HepG2 (cell line): ENCODE measurements around the gene CTIF. TPM values are rescaled to one million over a fixed set of nuclear protein-coding genes. Genes with fewer than 3 reads are reported as not detected.

Experiments used
- ATAC-seq: fragments of 200-7000 bp; cut with Tn5 transposase; 3 replicates; pipeline ENCODE4 v1.9.1; 2020; ENCODE audit warnings: mild to moderate bottlenecking, moderate library complexity
- BruUV-seq: library from RNA; stranded (reverse); fragments of 400-500 nt; replicated peaks from 2 replicates; lab custom pipeline; 2021; lab: Mats Ljungman, UMichigan
- CTCF ChIA-PET: fragments of 300-600 bp; formaldehyde crosslinking; extraction: SDS; loops from one replicate; lab custom pipeline; 2021; ENCODE audit warnings: low total read pairs, inconsistent platforms, low intra/inter-chr PET ratio; lab: Yijun Ruan, JAX
- POLR2A ChIA-PET: fragments of 350-600 bp; sonication (Branson Sonifier 250); formaldehyde crosslinking; loops from one replicate; lab custom pipeline; 2020; ENCODE audit warnings: antibody characterized with exemption, inconsistent platforms; lab: Yijun Ruan, JAX
- DNase-seq: peaks from one replicate; pipeline ENCODE4 v3.0.0-alpha.2; 2015; ENCODE audit warnings: low spot score
- FAIRE-seq: peaks from 3 replicates; lab custom pipeline; 2011; peaks lifted over from hg19 to GRCh38; lab: Jason Lieb, UNC
- H2AFZ ChIP-seq: one replicate; pipeline ENCODE4 v1.6.1; 2011; ENCODE audit warnings: low read length, inconsistent platforms
- H3K27ac ChIP-seq: fragments of 300-600 bp; 3 replicates; pipeline ENCODE4 v1.8.0; 2011; ENCODE audit warnings: mixed run types, mild to moderate bottlenecking, mixed read lengths, low read length, inconsistent platforms; ENCODE audit not compliant: insufficient read depth; ENCODE audit errors: extremely low read length
- H3K27me3 ChIP-seq, 2 experiments: fragments of 200-600 bp in 1 of 2; 2 replicates in 1 of 2; 3 replicates in 1 of 2; pipeline versions ENCODE4 v1.6.0 to v1.8.0; 2011; ENCODE audit warnings: low read length in 2 of 2, mild to moderate bottlenecking in 2 of 2, moderate library complexity in 2 of 2, inconsistent platforms in 1 of 2; ENCODE audit not compliant: insufficient read depth in 2 of 2, control insufficient read depth in 1 of 2
- H3K36me3 ChIP-seq, 2 experiments: fragments of 200-600 bp in 1 of 2; replicated peaks in 1 of 2; 2 replicates in 1 of 2; 3 replicates in 1 of 2; pipeline versions ENCODE4 v1.5.1 to v1.8.0; 2011; ENCODE audit warnings: low read length in 2 of 2, inconsistent platforms in 1 of 2; ENCODE audit not compliant: insufficient read depth in 2 of 2, control insufficient read depth in 1 of 2
- H3K4me1 ChIP-seq: 2 replicates; pipeline ENCODE4 v1.5.1; 2012; ENCODE audit warnings: low read length, inconsistent platforms; ENCODE audit not compliant: insufficient read depth
- H3K4me2 ChIP-seq: 2 replicates; pipeline ENCODE4 v1.6.0; 2011; ENCODE audit warnings: low read depth, low read length, inconsistent platforms
- H3K4me3 ChIP-seq, 3 experiments: fragments of 200-600 bp in 1 of 3; sonication (generic), shearing (Covaris generic) in 1 of 3; replicated peaks in 1 of 3; 2 replicates each; pipeline ENCODE4 v1.5.1; 2011 to 2016; ENCODE audit warnings: low read length in 3 of 3, inconsistent platforms in 2 of 3, low read depth in 2 of 3, mild to moderate bottlenecking in 2 of 3, control low read depth in 1 of 3, mixed read lengths in 1 of 3; ENCODE audit not compliant: insufficient read depth in 1 of 3
- H3K79me2 ChIP-seq: one replicate; pipeline ENCODE4 v1.6.1; 2011; ENCODE audit warnings: low read length, inconsistent platforms; ENCODE audit not compliant: insufficient read depth
- H3K9ac ChIP-seq: 2 replicates; pipeline ENCODE4 v1.6.0; 2011; ENCODE audit warnings: mild to moderate bottlenecking, low read depth, low read length, inconsistent platforms; ENCODE audit not compliant: insufficient read depth
- H3K9me3 ChIP-seq: 2 replicates; pipeline ENCODE4 v1.5.1; 2012; ENCODE audit warnings: mild to moderate bottlenecking, low read length
- H4K20me1 ChIP-seq: 2 replicates; pipeline ENCODE4 v1.6.0; 2011; ENCODE audit warnings: inconsistent platforms, mild to moderate bottlenecking, low read length, moderate library complexity; ENCODE audit not compliant: insufficient read depth
- ZNF383 ChIP-seq: sonication (generic); formaldehyde crosslinking; IDR thresholded peaks from 2 replicates; pipeline ENCODE4 v1.4.0; 2020; ENCODE audit warnings: missing genetic modification reagents, mild to moderate bottlenecking, borderline replicate concordance
- WGBS: methylation state at CpG from one replicate; pipeline ENCODE4 v1.1.6; 2017; ENCODE audit warnings: low lambda C conversion rate; 5-methylcytosine and 5-hydroxymethylcytosine counted together
- in situ Hi-C: cut with HindIII; loops from 2 replicates; pipeline ENCODE4 v1.10.0; 2017; ENCODE audit warnings: low pct_unique_long_range_greater_than_20kb; ENCODE audit not compliant: extremely low pct_ligation_motif_present
- intact Hi-C: fragments of 100-400 bp; cut with micrococcal nuclease; formaldehyde crosslinking; loops from one replicate; pipeline ENCODE4 v1.10.0; 2022; ENCODE audit not compliant: unreplicated experiment
- polyA plus RNA-seq, 8 experiments: library from polyadenylated mRNA; depleted of rRNA in 3 of 8; stranded (reverse) in 7 of 8; unstranded in 1 of 8; fragments of >200 nt; fragmentation: Illumina TruSeq in 4 of 8; extraction: Trizol in 4 of 8; gene quantifications; 2 replicates each; pipeline versions ENCODE4 v1.2.1 to v1.2.3, GENCODE V29; 2011 to 2016; ENCODE audit warnings: low read depth in 4 of 8, missing spikeins in 1 of 8, mixed read lengths in 1 of 8; ENCODE audit not compliant: insufficient read depth in 1 of 8
- total RNA-seq, 5 experiments: library from RNA; depleted of rRNA; stranded (reverse); fragments of >200 nt; fragmentation: Illumina TruSeq; extraction: Trizol; gene quantifications; 2 replicates each; pipeline ENCODE4 v1.2.3, GENCODE V29; 2016; ENCODE audit warnings: low read depth in 1 of 5
- TF ChIP-seq, protein P1 (sequence below): sonication (generic); formaldehyde crosslinking; IDR thresholded peaks from 2 replicates; pipeline ENCODE4 v1.8.1; 2023; ENCODE audit warnings: missing genetic modification reagents, inconsistent platforms, borderline replicate concordance
- TF ChIP-seq, protein P2 (sequence below): sonication (generic); formaldehyde crosslinking; IDR thresholded peaks from 2 replicates; pipeline ENCODE4 v1.4.0; 2020; ENCODE audit warnings: mild to moderate bottlenecking, missing genetic modification reagents

The CTIF gene
- total and polyA plus RNA-seq, 2 of the 13 experiments (the other 11 are each of a cell fraction or from before 2014, with no cell fraction given) = 18.2 to 28.0 TPM

DNA sequence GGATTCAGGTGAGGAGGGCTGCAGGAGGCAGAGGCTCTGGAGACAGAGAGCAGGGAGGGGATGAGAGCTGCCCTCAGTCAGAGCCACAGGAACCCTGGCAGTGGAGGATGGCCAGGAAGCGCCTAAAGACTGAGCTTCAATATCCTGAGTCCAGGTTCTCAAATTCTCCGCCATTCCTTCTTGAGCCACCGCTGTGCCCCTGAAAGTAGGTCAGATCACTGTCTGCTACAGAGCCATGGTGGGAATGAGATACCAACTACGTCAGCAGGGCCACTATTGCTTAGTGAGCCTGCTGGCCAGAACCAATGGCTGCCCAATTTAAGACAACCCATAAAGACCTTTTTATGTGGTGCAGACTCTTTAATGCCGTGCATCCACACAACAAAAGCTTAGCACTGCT is 155.5 kb downstream of the CTIF start (continued):
- TF ChIP-seq, protein P1, sequence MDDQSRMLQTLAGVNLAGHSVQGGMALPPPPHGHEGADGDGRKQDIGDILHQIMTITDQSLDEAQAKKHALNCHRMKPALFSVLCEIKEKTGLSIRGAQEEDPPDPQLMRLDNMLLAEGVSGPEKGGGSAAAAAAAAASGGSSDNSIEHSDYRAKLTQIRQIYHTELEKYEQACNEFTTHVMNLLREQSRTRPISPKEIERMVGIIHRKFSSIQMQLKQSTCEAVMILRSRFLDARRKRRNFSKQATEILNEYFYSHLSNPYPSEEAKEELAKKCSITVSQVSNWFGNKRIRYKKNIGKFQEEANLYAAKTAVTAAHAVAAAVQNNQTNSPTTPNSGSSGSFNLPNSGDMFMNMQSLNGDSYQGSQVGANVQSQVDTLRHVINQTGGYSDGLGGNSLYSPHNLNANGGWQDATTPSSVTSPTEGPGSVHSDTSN (CRISPR knock-in tag) = no peak

DNA sequence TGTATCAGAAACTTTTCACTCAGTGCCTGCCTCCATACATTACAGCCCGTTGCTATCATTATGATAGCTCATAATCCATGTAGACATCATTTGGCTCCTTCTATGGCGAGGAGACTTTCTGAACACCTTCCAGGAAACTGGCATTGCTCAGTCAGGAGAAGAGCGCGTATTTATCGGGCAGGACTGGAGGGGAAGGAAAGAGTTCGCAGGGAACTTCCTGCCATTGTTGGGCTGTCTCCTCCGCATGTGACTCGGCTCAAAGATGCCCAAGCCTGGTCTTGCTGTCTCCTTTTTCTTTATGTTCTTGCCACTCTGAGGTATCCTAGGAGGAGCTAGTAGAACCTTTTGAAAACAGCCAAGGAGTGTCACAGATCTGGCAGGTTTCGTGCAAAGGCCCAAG is 156.8 kb downstream of the CTIF start:
- no peaks in the 10 kb centered on the region for H3K27me3 ChIP-seq
- H2AFZ ChIP-seq = no peak overlapping the region
- CTCF ChIA-PET = no interaction called here
- H3K9ac ChIP-seq = no peak overlapping the region
- H3K79me2 ChIP-seq = no peaks in the 10 kb centered on the region
- FAIRE-seq (no peak), DNase-seq (no peak), ATAC-seq (no peak)
- in situ Hi-C loops = loop anchor here (25.0 kb wide), 1 partner anchor 742 kb away; no protein-coding TSS in a partner anchor
- H3K4me3 ChIP-seq = no peak overlapping the region
- TF ChIP-seq, protein P2, sequence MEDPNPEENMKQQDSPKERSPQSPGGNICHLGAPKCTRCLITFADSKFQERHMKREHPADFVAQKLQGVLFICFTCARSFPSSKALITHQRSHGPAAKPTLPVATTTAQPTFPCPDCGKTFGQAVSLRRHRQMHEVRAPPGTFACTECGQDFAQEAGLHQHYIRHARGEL = no peak
- WGBS = 96% methylated on average over 9 of the region's 9 CpGs
- peaks cover 1 to 32% of the 10 kb centered on the region in 2 experiments; a peak in 3 of 5 replicates for H3K36me3 ChIP-seq
- H3K4me1 ChIP-seq = no peaks in the 10 kb centered on the region
- intact Hi-C loops = no loop called here
- H3K27ac ChIP-seq = no peak overlapping the region
- no peaks in the 10 kb centered on the region for H3K9me3 ChIP-seq
- no peak overlapping the region for H3K4me2 ChIP-seq
- BruUV-seq = no TSS peak
- POLR2A ChIA-PET = no interaction called here
- H4K20me1 ChIP-seq = no peaks in the 10 kb centered on the region

DNA sequence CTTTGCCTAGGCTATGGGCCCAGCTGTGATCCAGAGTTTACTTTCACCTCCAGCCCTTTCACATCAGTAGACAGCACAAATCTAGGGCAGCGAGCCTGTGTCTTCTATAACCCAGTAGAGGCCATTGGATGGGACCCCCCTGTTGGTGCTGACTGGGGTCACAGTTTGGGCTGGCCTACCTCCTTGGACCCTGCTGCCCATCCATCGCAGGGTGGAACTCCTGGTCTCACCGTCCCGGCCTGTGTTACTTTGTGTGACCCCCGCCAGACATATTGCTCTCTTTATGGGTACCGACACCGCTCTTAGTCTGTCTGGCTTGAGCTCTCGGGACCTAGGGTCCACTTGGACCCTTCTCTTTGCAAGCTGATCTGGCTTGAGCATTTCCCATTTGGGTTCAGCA is 157.4 kb downstream of the CTIF start:
- peaks cover 1 to 30% of the 10 kb centered on the region in 2 experiments; a peak in 3 of 5 replicates for H3K36me3 ChIP-seq
- H3K9ac ChIP-seq = no peak overlapping the region
- H2AFZ ChIP-seq = no peak overlapping the region
- no peak overlapping the region for H3K4me3 ChIP-seq
- intact Hi-C loops (no loop called here), in situ Hi-C loops (loop anchor here (25.0 kb wide), 1 partner anchor 741 kb away; no protein-coding TSS in a partner anchor)
- TF ChIP-seq ZNF383 (CRISPR knock-in tag) = no peak
- DNase-seq (no peak), FAIRE-seq (no peak), ATAC-seq (no peak)
- H3K79me2 ChIP-seq = no peaks in the 10 kb centered on the region
- H3K9me3 ChIP-seq = no peaks in the 10 kb centered on the region
- 97% methylated on average over 7 of the region's 8 CpGs for WGBS
- no TSS peak for BruUV-seq
- no peak overlapping the region for H3K4me2 ChIP-seq
- no peaks in the 10 kb centered on the region for H4K20me1 ChIP-seq
- ChIA-PET POLR2A (no interaction called here), CTCF (no interaction called here)
- no peaks in the 10 kb centered on the region for H3K4me1 ChIP-seq
- no peak overlapping the region for H3K27ac ChIP-seq
- H3K27me3 ChIP-seq = no peaks in the 10 kb centered on the region
